GM12874 (cell line): ENCODE data around the gene KCNK7.
A peak's percentile ranks its signal among the peaks of the same experiment; 100 is the strongest.

Source experiments
- CTCF ChIP-seq: IDR thresholded peaks from 2 replicates; pipeline ENCODE4 v1.5.1; 2011; ENCODE audit warnings: low read depth, mild to moderate bottlenecking, control low read depth, low read length, moderate library complexity; ENCODE audit not compliant: insufficient read depth

The KCNK7 gene

GRCh38 chr11:65593518-65594414 lies 1.8 kb downstream of the KCNK7 start:
- TF ChIP-seq CTCF, result peak; percentile 74

GRCh38 chr11:65592858-65593517 lies 2.6 kb downstream of the KCNK7 start:
- no peak for TF ChIP-seq CTCF

- TF ChIP-seq CTCF, result no peak
Observed at GRCh38 chr11:65591939-65592857, 3.4 kb downstream of the KCNK7 start.

GRCh38 chr11:65590240-65590738 lies 5.3 kb downstream of the KCNK7 start:
- no peak for TF ChIP-seq CTCF

GRCh38 chr11:65589444-65590239 lies 6.0 kb downstream of the KCNK7 start:
- TF ChIP-seq CTCF, result no peak

GRCh38 chr11:65588199-65589054 lies 7.2 kb downstream of the KCNK7 start:
- TF ChIP-seq CTCF, result peak; percentile 90
